ENCODE data around the gene ZBTB24.

ZBTB24 gene

GRCh38 chr6:109449064-109449794 is 33.8 kb downstream of the ZBTB24 start:
- no peak for DNase-seq

GRCh38 chr6:109448615-109449014 is 34.4 kb downstream of the ZBTB24 start:
- DNase-seq, result no peak

GRCh38 chr6:109447878-109448555 is 35.0 kb downstream of the ZBTB24 start:
- no peak for DNase-seq

GRCh38 chr6:109447087-109447486 is 35.9 kb downstream of the ZBTB24 start:
- no peak for DNase-seq

GRCh38 chr6:109446541-109446940 is 36.5 kb downstream of the ZBTB24 start:
- DNase-seq, result no peak

GRCh38 chr6:109446072-109446471 is 36.9 kb downstream of the ZBTB24 start:
- no peak for DNase-seq

- DNase-seq, result no peak
Measured at GRCh38 chr6:109445382-109445781, 37.6 kb downstream of the ZBTB24 start.

GRCh38 chr6:109443425-109443950 is 39.5 kb downstream of the ZBTB24 start:
- DNase-seq, result no peak

- no peak for DNase-seq
Measured at GRCh38 chr6:109442393-109442924, 40.6 kb downstream of the ZBTB24 start.

GRCh38 chr6:109441069-109441816 is 41.8 kb downstream of the ZBTB24 start:
- peak; percentile 21 for DNase-seq

- DNase-seq, result peak; percentile 64
Measured at GRCh38 chr6:109440331-109441068, 42.5 kb downstream of the ZBTB24 start, which contains the start of the genes PPIL6 and SMPD2. PPIL6 (minus strand) TSS chr6:109440628; CDS start chr6:109440590, 38 bp downstream. SMPD2 (plus strand) TSS chr6:109440724; CDS start chr6:109441122, 398 bp downstream.

- no peak for DNase-seq
Measured at GRCh38 chr6:109436041-109436440, 47.0 kb downstream of the ZBTB24 start.

GRCh38 chr6:109434456-109434855 is 48.6 kb downstream of the ZBTB24 start:
- no peak for DNase-seq

GRCh38 chr6:109429496-109429895 is 53.5 kb downstream of the ZBTB24 start:
- no peak for DNase-seq

GRCh38 chr6:109428889-109429477 is 54.0 kb downstream of the ZBTB24 start:
- no peak for DNase-seq

- DNase-seq, result no peak
Measured at GRCh38 chr6:109424946-109425345, 58.1 kb downstream of the ZBTB24 start.

- no peak for DNase-seq
Measured at GRCh38 chr6:109421184-109421583, 61.8 kb downstream of the ZBTB24 start.

GRCh38 chr6:109420751-109421150 is 62.3 kb downstream of the ZBTB24 start:
- DNase-seq, result no peak

GRCh38 chr6:109417646-109418045 is 65.4 kb downstream of the ZBTB24 start:
- no peak for DNase-seq

Data from NCI-H1436 (cell line).